ENCODE measurements around the gene XYLT2.

DNA sequence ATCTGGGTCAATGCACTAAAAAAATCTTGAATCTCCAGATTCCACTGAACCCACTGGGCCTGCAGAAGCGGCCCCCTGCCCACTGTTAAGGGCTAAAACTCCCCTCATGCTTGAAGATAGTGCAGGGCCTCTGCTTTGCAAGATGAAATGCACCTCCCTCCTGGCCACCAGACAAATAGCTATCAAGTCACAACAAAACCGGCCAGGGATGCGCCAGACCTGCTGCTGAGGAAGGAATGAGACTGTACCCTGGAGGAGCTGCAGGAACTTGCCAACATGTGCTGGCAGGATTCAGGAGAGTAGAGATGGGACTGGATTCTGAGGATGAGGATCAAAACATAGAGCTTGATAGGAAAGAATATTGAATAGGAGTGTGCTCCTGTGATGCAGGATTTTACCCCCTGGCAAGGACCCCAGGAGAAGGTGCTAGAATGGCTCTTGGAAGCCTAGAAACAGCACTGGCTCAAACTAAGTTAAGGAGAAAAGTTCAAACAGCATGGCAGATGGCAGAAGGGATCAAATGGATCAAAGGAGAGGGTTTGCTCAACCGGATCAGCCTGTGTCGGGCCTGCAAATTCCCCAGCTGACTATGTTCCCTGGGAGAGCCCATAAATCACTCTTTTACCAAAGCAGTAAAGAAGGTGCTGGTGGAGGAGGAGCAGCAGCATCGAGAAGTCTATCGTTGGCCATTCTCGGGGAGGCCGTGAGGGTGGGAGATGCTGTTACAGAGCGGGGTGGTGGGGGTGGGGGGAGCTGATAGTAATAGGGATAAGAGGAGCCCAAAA, 27.2 kb upstream of the XYLT2 start:
- TF ChIP-seq, protein P1, sequence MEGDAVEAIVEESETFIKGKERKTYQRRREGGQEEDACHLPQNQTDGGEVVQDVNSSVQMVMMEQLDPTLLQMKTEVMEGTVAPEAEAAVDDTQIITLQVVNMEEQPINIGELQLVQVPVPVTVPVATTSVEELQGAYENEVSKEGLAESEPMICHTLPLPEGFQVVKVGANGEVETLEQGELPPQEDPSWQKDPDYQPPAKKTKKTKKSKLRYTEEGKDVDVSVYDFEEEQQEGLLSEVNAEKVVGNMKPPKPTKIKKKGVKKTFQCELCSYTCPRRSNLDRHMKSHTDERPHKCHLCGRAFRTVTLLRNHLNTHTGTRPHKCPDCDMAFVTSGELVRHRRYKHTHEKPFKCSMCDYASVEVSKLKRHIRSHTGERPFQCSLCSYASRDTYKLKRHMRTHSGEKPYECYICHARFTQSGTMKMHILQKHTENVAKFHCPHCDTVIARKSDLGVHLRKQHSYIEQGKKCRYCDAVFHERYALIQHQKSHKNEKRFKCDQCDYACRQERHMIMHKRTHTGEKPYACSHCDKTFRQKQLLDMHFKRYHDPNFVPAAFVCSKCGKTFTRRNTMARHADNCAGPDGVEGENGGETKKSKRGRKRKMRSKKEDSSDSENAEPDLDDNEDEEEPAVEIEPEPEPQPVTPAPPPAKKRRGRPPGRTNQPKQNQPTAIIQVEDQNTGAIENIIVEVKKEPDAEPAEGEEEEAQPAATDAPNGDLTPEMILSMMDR (IDR thresholded peaks at IDR 0.05), result no peak
- TF ChIP-seq POLR2A (IDR thresholded peaks at IDR 0.05), result no peak

Measured in tibial nerve (tissue), 3 donors.